ENCODE measurements around the gene CCDC12.

Gene CCDC12

DNA sequence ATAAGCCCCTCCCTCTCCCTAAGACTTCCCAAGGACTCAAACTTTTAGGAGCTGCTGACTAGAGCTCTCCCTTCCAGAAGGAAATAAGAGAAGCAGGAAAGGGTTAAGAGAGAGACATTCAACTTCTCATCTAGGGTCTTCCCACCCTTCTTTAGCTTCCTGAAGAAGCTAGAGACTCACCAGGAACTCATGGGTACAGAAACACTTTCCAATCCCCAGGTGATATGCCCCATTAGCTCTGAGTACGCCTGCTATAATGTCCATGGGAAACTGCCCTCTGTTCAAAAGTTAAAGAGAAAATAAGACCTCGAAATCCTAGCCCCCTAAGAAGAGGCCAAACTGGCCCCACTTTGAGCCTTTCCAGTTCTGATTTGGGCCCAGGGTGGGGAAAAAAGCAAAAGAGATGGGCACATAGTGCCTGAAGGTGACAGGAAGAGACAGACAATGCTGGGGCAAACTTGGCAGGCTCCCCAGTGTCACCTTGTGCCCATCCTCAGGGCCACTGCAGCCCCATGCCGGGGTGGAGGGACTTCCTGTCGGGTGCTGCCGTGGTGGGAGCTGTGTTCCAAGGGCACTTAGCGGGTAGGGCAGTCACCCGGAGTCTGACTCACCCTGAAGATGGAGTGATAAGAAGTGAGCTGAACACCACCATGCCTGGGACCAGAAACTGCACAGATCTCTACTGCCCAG lies 29.5 kb downstream of the CCDC12 start:
- Histone ChIP-seq H3K4me3 (ENCODE audit: low read length) (no peak overlapping the region), H3K9ac (ENCODE audit: low read length) (no peak overlapping the region), H3K27ac (ENCODE audit: low read length) (no peak overlapping the region), H3K4me1 (ENCODE audit: control insufficient read depth, low read depth, low read length) (peaks cover 11% of the 10 kb centered on the region), H3K27me3 (ENCODE audit: control insufficient read depth, insufficient read depth, low read length) (no peaks in the 10 kb centered on the region), H3K9me3 (ENCODE audit: control insufficient read depth, low read depth, low read length) (no peaks in the 10 kb centered on the region), H3K36me3 (ENCODE audit: control insufficient read depth, low read depth, low read length) (no peaks in the 10 kb centered on the region)

DNA sequence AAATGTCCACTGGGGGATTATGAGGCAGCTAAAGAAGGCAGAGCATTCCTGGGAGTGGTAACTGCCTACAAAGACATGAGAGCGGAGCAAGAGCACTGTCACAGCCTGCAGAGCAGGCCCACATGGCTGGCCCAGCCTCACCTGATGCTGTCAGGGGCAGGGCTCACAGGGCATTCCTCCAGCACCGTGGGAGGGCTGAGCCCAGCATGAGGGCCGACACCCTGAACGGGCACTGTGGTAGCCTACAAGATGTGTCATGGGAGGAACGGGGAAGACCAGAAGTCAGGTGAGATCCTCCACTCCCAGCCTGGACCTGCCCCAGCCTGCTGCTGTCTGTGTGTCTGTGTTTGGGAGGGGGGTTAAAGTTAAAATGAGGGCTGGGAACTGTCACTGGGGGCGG lies 30.1 kb downstream of the CCDC12 start:
- Histone ChIP-seq H3K4me1 (ENCODE audit: control insufficient read depth, low read depth, low read length) (peaks cover 11% of the 10 kb centered on the region), H3K9ac (ENCODE audit: low read length) (no peak overlapping the region), H3K9me3 (ENCODE audit: control insufficient read depth, low read depth, low read length) (no peaks in the 10 kb centered on the region), H3K36me3 (ENCODE audit: control insufficient read depth, low read depth, low read length) (no peaks in the 10 kb centered on the region), H3K27me3 (ENCODE audit: control insufficient read depth, insufficient read depth, low read length) (no peaks in the 10 kb centered on the region), H3K4me3 (ENCODE audit: low read length) (no peak overlapping the region), H3K27ac (ENCODE audit: low read length) (no peak overlapping the region)

DNA sequence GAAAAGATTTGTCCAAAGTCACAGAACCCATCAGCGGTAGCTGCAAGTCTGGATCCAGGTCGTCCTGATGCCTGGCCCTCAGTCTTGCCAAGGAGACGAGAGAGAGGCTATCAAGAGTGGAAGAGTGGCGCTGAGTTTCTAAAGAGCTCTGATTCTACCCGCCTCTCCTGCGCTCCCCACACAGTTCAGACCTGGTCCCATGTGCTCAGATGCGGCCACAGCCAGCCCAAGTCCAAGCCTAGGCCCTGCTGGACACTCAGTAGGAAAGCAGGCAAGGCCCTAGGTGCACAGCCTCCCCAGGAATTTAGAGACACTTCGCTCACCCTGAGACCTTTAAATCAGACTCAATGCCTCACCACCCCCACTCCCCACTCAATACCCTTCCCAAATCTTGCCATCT lies 32.4 kb downstream of the CCDC12 start:
- Histone ChIP-seq H3K4me3 (ENCODE audit: low read length) (no peak overlapping the region), H3K27me3 (ENCODE audit: control insufficient read depth, insufficient read depth, low read length) (no peaks in the 10 kb centered on the region), H3K4me1 (ENCODE audit: control insufficient read depth, low read depth, low read length) (peaks cover 11% of the 10 kb centered on the region), H3K27ac (ENCODE audit: low read length) (no peak overlapping the region), H3K9me3 (ENCODE audit: control insufficient read depth, low read depth, low read length) (no peaks in the 10 kb centered on the region), H3K9ac (ENCODE audit: low read length) (no peak overlapping the region), H3K36me3 (ENCODE audit: control insufficient read depth, low read depth, low read length) (peaks cover 12% of the 10 kb centered on the region)

DNA sequence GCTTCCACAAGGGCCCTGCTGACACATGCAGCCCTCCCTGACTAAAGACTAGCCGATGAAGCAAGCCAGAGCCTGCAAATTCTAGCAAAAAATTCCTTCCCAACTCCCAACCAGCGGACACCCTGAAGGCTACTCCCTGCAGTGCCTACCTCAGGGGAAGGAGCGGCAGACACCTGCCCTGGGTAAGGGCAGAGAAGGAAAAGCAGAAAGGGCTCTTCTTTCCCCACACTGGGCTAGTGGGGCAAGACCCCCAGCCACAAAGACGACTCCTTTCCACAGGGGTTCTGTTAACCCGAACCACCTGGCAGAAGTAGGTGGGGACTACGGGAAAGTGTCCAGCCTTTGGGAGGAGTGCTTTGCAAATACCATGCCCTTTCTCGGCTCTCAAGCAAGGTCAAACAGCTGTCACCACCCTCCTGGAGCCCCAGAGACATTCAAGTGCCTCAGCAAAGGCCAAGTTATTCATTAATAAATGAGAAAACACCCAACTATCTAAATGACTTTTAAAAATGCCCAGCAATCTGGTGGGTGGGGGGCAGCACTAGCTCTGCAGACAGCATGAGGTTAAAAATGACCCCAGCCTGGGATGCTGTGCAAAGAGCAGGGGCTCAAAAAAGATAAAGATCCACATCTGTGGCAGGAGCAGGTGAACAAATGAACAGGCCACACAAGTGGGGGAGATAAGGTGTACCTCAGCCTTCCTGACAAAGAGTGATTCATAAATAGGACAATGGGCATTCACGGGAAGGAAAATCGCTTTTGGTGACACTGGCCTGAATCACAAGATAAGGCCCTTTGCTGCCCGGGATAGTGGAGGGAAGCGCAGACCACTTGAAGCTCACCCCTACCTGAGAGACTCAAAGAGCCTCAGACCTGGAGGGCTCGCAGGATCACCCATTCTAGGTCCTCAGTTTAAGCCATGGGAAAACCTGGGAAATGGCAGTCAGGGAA lies 33.0 kb downstream of the CCDC12 start:
- no peak overlapping the region for H3K9ac ChIP-seq (ENCODE audit: low read length)
- H3K27ac ChIP-seq (ENCODE audit: low read length): no peak overlapping the region
- no peaks in the 10 kb centered on the region for H3K27me3 ChIP-seq (ENCODE audit: control insufficient read depth, insufficient read depth, low read length)
- H3K9me3 ChIP-seq (ENCODE audit: control insufficient read depth, low read depth, low read length): no peaks in the 10 kb centered on the region
- H3K4me1 ChIP-seq (ENCODE audit: control insufficient read depth, low read depth, low read length): peaks cover 11% of the 10 kb centered on the region
- no peak overlapping the region for H3K4me3 ChIP-seq (ENCODE audit: low read length)
- peaks cover 18% of the 10 kb centered on the region for H3K36me3 ChIP-seq (ENCODE audit: control insufficient read depth, low read depth, low read length)

DNA sequence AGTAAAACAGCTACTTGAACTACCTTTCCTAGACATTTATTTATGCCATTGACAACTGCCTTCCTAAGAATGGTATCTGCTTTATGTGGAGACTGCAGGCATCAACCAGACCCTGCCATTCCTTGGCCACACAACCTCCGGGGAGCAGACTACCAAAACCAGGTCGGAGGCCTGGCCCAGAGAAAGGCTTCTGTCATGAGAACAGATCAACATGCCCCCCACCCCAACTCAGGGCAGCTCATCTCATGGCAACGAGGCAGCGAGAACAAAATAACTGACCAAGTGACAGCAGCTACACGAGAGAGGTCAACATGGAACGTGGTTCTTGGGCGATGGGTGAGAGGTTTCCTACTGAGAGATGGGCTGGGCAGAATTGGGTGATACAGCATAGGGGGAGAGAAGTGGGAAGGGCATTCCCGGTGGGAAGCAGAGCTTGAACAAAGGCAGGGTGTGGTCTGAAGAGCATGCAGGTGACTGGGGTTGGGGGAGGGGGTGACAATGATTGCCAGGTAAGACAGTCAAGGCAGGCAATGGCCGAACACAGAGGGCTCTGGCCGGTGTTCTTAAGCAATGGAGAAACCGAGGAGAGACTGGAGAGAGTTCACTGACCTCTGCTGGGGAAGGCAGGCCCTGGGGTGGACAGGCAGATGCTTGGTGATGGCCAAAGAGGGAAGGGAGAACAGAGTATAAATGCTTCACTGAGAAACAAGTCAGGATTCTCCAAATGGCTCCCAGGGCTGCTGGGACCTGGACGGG lies 33.9 kb downstream of the CCDC12 start:
- Histone ChIP-seq H3K9ac (ENCODE audit: low read length) (no peak overlapping the region), H3K4me3 (ENCODE audit: low read length) (no peak overlapping the region), H3K9me3 (ENCODE audit: control insufficient read depth, low read depth, low read length) (no peaks in the 10 kb centered on the region), H3K27me3 (ENCODE audit: control insufficient read depth, insufficient read depth, low read length) (no peaks in the 10 kb centered on the region), H3K4me1 (ENCODE audit: control insufficient read depth, low read depth, low read length) (peaks cover 11% of the 10 kb centered on the region), H3K36me3 (ENCODE audit: control insufficient read depth, low read depth, low read length) (peaks cover 18% of the 10 kb centered on the region), H3K27ac (ENCODE audit: low read length) (no peak overlapping the region)

DNA sequence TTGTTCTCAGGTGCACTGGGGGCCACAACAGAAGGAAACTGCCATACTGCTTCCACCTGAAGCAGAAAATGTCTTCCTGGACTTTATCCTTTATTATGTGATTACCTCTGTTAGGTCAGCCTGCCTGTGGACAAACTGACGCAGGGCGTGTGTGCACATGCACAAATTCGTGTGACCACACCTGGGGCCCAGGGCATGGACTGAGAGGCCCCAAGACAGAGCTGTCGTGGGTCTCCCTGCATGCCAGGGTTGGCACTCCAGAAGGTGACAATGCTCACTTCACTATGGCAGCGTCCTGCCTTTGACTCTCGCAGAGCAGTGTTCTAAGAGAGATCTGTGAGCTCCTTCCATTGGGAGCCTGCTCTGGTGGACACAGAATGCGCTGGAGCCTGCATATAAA lies 34.5 kb downstream of the CCDC12 start:
- no peaks in the 10 kb centered on the region for H3K27me3 ChIP-seq (ENCODE audit: control insufficient read depth, insufficient read depth, low read length)
- no peaks in the 10 kb centered on the region for H3K9me3 ChIP-seq (ENCODE audit: control insufficient read depth, low read depth, low read length)
- H3K36me3 ChIP-seq (ENCODE audit: control insufficient read depth, low read depth, low read length): peaks cover 19% of the 10 kb centered on the region
- H3K9ac ChIP-seq (ENCODE audit: low read length): no peak overlapping the region
- no peak overlapping the region for H3K27ac ChIP-seq (ENCODE audit: low read length)
- H3K4me1 ChIP-seq (ENCODE audit: control insufficient read depth, low read depth, low read length): peaks cover 11% of the 10 kb centered on the region
- no peak overlapping the region for H3K4me3 ChIP-seq (ENCODE audit: low read length)

DNA sequence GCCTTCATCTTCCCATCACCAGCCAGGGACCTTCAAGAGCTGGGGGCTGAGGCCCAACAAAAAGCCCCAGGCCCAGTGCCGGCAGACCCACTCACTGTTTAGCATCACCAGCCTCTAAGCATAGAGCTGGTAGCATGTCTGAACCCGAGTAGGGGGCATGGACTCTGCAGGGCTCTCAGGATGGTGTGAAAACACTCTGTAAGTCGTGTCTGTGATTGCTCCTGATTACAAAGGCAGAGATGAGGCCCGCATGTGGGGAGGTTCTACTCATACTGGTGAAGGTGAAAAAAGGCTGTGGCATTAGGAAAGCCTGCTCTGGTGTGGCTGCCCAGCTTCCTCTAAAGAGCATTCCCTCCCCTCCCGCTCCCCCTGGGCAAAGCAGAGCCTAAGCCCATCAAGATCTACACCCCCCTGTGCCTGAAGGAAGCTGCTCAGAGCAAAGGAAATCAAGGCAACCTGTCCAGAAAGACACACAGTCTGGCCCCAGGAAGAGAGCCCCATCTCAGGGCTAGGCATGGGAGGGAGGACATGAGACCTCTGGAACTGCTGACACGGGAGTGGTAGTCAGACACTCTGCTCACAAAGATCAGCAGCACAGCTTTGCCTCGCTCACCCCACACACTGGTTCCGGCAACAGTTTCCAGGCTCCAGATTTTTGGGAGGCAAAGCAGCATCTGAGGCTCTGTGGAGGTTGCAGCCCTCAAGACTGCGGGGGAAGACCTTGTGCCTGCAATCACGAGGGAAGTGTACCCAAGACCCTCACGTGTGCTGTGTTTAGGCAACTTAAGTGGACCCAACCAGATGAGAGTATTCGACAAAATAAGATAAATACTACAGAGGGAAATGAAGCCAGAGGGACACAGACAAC lies 36.7 kb downstream of the CCDC12 start:
- Histone ChIP-seq H3K4me3 (ENCODE audit: low read length) (no peak overlapping the region), H3K27ac (ENCODE audit: low read length) (no peak overlapping the region), H3K9me3 (ENCODE audit: control insufficient read depth, low read depth, low read length) (no peaks in the 10 kb centered on the region), H3K36me3 (ENCODE audit: control insufficient read depth, low read depth, low read length) (peaks cover 25% of the 10 kb centered on the region), H3K4me1 (ENCODE audit: control insufficient read depth, low read depth, low read length) (peaks cover 26% of the 10 kb centered on the region), H3K9ac (ENCODE audit: low read length) (no peak overlapping the region), H3K27me3 (ENCODE audit: control insufficient read depth, insufficient read depth, low read length) (no peaks in the 10 kb centered on the region)

DNA sequence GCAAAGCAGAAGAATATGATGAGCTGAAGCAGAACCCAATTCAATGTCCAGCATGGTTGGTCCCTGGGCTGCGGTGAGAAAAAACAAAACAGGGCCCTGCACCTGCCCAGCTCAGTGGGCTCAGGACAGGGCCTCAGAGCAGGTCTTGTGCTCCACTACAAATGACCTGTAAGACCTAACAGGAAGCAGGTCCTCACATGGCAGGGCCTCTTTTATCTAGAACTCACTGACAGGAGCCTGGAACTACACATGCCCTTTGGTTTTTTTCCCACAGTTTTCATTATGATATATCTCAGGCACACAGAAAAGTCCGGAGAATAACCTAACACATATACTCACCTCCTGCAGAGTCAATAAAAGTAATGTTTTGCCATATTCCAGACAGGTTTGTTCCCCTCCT lies 38.4 kb downstream of the CCDC12 start:
- no peaks in the 10 kb centered on the region for H3K9me3 ChIP-seq (ENCODE audit: control insufficient read depth, low read depth, low read length)
- no peak overlapping the region for H3K9ac ChIP-seq (ENCODE audit: low read length)
- peaks cover 25% of the 10 kb centered on the region for H3K36me3 ChIP-seq (ENCODE audit: control insufficient read depth, low read depth, low read length)
- H3K27me3 ChIP-seq (ENCODE audit: control insufficient read depth, insufficient read depth, low read length): no peaks in the 10 kb centered on the region
- H3K4me3 ChIP-seq (ENCODE audit: low read length): no peak overlapping the region
- peaks cover 20% of the 10 kb centered on the region for H3K4me1 ChIP-seq (ENCODE audit: control insufficient read depth, low read depth, low read length)
- no peak overlapping the region for H3K27ac ChIP-seq (ENCODE audit: low read length)

DNA sequence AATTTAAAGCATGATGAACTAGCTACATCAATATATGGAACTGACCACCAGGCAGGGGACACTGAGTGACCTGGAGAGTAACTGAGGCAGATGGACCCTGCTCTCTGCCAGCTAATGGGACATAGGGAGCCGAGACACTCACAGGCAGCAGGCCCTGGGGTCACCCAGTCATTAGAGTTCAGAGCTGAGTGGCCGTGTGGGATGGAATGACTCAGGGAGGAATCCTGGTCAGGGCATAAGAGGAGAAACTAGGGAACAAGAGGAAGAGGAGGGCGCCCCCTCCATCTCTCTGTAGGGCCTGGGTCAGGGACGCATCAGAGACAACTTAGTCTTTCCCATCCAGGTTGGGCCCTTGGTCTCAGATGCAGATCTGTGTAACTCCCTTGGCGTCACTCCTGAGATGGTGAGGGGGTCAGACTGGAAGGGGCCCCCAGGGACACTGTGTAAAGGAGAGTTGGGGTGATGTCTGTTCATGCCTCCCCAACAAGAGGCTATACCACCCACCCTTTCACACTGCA lies 39.8 kb downstream of the CCDC12 start:
- peaks cover 15% of the 10 kb centered on the region for H3K4me1 ChIP-seq (ENCODE audit: control insufficient read depth, low read depth, low read length)

DNA sequence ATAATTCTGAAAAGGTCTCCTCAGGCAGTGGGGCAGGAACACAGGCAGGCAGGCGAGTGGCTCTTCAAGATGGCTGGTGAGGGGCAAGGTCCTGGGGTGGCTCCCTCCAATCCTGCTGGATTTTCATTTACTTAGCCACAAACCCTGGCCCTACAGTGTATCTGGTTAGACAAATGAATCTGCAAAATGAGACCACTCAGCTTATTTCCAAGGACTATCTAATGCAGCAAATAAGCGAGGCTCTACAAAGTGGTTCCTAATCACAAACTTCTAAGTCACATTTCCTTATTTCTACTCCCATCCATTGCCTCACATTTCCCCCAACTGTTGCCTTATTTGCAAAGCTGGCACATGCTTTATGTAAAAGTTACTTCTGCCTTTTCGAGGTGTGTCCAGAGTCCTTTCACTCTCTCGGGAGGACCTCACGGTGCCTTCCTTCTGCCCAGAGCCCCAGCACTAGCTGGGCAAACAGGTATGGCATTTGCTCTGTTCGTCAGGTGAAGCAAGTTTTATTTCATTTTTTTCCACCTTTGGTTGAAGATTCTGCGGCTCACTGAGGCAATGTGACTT lies 40.5 kb downstream of the CCDC12 start:
- no peak overlapping the region for H3K9ac ChIP-seq (ENCODE audit: low read length)

More for the DNA sequence above, 39.8 kb downstream of the CCDC12 start:
- Histone ChIP-seq H3K9ac (ENCODE audit: low read length) (no peak overlapping the region), H3K27ac (ENCODE audit: low read length) (no peak overlapping the region), H3K36me3 (ENCODE audit: control insufficient read depth, low read depth, low read length) (peaks cover 25% of the 10 kb centered on the region), H3K27me3 (ENCODE audit: control insufficient read depth, insufficient read depth, low read length) (no peaks in the 10 kb centered on the region), H3K4me3 (ENCODE audit: low read length) (no peak overlapping the region), H3K9me3 (ENCODE audit: control insufficient read depth, low read depth, low read length) (no peaks in the 10 kb centered on the region)

More for the DNA sequence above, 40.5 kb downstream of the CCDC12 start:
- Histone ChIP-seq H3K9me3 (ENCODE audit: control insufficient read depth, low read depth, low read length) (no peaks in the 10 kb centered on the region), H3K4me3 (ENCODE audit: low read length) (no peak overlapping the region), H3K27me3 (ENCODE audit: control insufficient read depth, insufficient read depth, low read length) (no peaks in the 10 kb centered on the region), H3K36me3 (ENCODE audit: control insufficient read depth, low read depth, low read length) (peaks cover 25% of the 10 kb centered on the region), H3K27ac (ENCODE audit: low read length) (no peak overlapping the region), H3K4me1 (ENCODE audit: control insufficient read depth, low read depth, low read length) (peaks cover 17% of the 10 kb centered on the region)

Data from iPS-18a (cell line).